Aorta (tissue), 5 donors: ENCODE measurements around the gene CISH. TPM values are rescaled to one million over a fixed set of nuclear protein-coding genes. Genes with fewer than 3 reads are reported as not detected.

ENCODE experiments used
- ATAC-seq: fragments of 200-7000 bp; cut with Tn5 transposase; one replicate; pipeline ENCODE4 v1.9.1; 2022; ENCODE audit warnings: moderate library complexity; ENCODE audit not compliant: low FRiP score
- DNase-seq, 2 donors: peaks; one replicate each; pipeline ENCODE4 v3.0.0-alpha.2; 2020
- H3K27ac ChIP-seq, 2 donors: one replicate each; pipeline ENCODE4 v1.5.1; 2013; ENCODE audit warnings: low read length in 2 of 2, mild to moderate bottlenecking in 2 of 2, moderate library complexity in 2 of 2, control low read depth in 1 of 2, inconsistent platforms in 1 of 2, low read depth in 1 of 2
- H3K27me3 ChIP-seq, 2 donors: one replicate each; pipeline ENCODE4 v1.6.1; 2013; ENCODE audit warnings: control low read depth in 1 of 2, low read length in 1 of 2, mild to moderate bottlenecking in 1 of 2, moderate library complexity in 1 of 2; ENCODE audit not compliant: insufficient read depth in 2 of 2, control insufficient read depth in 1 of 2
- H3K36me3 ChIP-seq, 2 donors: one replicate each; pipeline ENCODE4 v1.6.1; 2013; ENCODE audit warnings: control low read depth in 1 of 2, low read length in 1 of 2, mild to moderate bottlenecking in 1 of 2; ENCODE audit not compliant: insufficient read depth in 2 of 2, control insufficient read depth in 1 of 2
- H3K4me1 ChIP-seq, 2 donors: one replicate each; pipeline ENCODE4 v1.6.1; 2013; ENCODE audit warnings: low read length in 2 of 2, control low read depth in 1 of 2, mild to moderate bottlenecking in 1 of 2, moderate library complexity in 1 of 2; ENCODE audit not compliant: insufficient read depth in 2 of 2, control insufficient read depth in 1 of 2
- H3K4me3 ChIP-seq, 2 donors: one replicate each; pipeline ENCODE4 v1.5.1; 2013; ENCODE audit warnings: low read length in 2 of 2, control low read depth in 1 of 2, mild to moderate bottlenecking in 1 of 2
- H3K9me3 ChIP-seq: one replicate; pipeline ENCODE4 v1.6.1; 2013; ENCODE audit warnings: mild to moderate bottlenecking, low read length; ENCODE audit not compliant: control insufficient read depth
- WGBS, 2 donors: extraction: QIAGEN DNeasy Blood & Tissue Kit; methylation state at CpG; one replicate each; pipeline ENCODE4 v1.1.7; 2013; 5-methylcytosine and 5-hydroxymethylcytosine counted together
- intact Hi-C, 2 donors: fragments of 100-400 bp; cut with DNase I; formaldehyde crosslinking; loops; one replicate each; pipeline versions ENCODE4 v1.14.2 to v1.15.0; 2022
- polyA plus RNA-seq, 2 donors: library from polyadenylated mRNA; stranded (reverse); fragments of 200-250 nt; gene quantifications; one replicate each; pipeline ENCODE4 v1.2.3, GENCODE V29; 2013
- total RNA-seq, 2 donors: library from RNA; stranded (reverse); fragmentation: NEBNext Ultra II Directional; extraction: Animal tissue kit (Norgen Biotek cat#: 25700); gene quantifications; one replicate each; pipeline ENCODE4 v1.2.1, GENCODE V29; 2021
- donor health status: healthy with polysubstance abuse.
- donor health status: Bipolar disorder and iron deficiency.
- donor health status: DM: no; HTN: no; CAD: no.
- donor health status: DM: no; HTN: no; CAD: no.
- donor health status: DM: yes; HTN: yes; CAD: no.

The CISH gene
- total and polyA plus RNA-seq, 4 donors = 1.5 to 10.1 (median 6.0) TPM

- H3K27ac ChIP-seq = no peak overlapping the region
- H3K27me3 ChIP-seq = no peaks in the 10 kb centered on the region
- H3K4me3 ChIP-seq = no peak overlapping the region
- no peaks in the 10 kb centered on the region for H3K4me1 ChIP-seq
- no peaks in the 10 kb centered on the region for H3K36me3 ChIP-seq
- WGBS, 2 donors = 42 to 46% methylated on average over 7 of the region's 7 CpGs
- no peak for ATAC-seq
- intact Hi-C loops = no loop called here
- no peaks in the 10 kb centered on the region for H3K9me3 ChIP-seq
- DNase-seq = no peak
Observed at GRCh38 chr3:50557915-50558314, 53.7 kb downstream of the CISH start.

- intact Hi-C loops = no loop called here
- WGBS, 2 donors = 66 to 67% methylated on average over 8 of the region's 8 CpGs
- no peak for ATAC-seq
Observed at GRCh38 chr3:50557106-50557505, 54.5 kb downstream of the CISH start.

More at GRCh38 chr3:50557106-50557505, 54.5 kb downstream of the CISH start:
- no peak for DNase-seq
- H3K36me3 ChIP-seq = no peaks in the 10 kb centered on the region
- no peaks in the 10 kb centered on the region for H3K4me1 ChIP-seq
- no peaks in the 10 kb centered on the region for H3K9me3 ChIP-seq
- no peaks in the 10 kb centered on the region for H3K27me3 ChIP-seq
- no peak overlapping the region for H3K27ac ChIP-seq
- no peak overlapping the region for H3K4me3 ChIP-seq

Other genes starting within 250 kb of the CISH start
- gene CACNA2D2, start 108.1 kb downstream of the CISH start, total RNA-seq = 1 to 10 TPM; 2.7 to 3.2 TPM
- 1 to 10 TPM in 1 of 2 donors, under 1 TPM in 1; 0.75 to 1.7 TPM for gene CACNA2D2, start 108.1 kb downstream of the CISH start, polyA plus RNA-seq
- gene C3orf18, start 44.0 kb downstream of the CISH start, total RNA-seq = 10 to 100 TPM in 1 of 2 donors, 1 to 10 TPM in 1; 8.8 to 15.9 TPM
- gene C3orf18, start 44.0 kb downstream of the CISH start, polyA plus RNA-seq = 10 to 100 TPM; 16.4 to 18.0 TPM
- gene HEMK1, start 42.3 kb downstream of the CISH start, total RNA-seq = 10 to 100 TPM; 12.0 to 21.3 TPM
- 10 to 100 TPM; 11.0 to 18.3 TPM for gene HEMK1, start 42.3 kb downstream of the CISH start, polyA plus RNA-seq
- 10 to 100 TPM; 23.7 to 24.8 TPM for gene MAPKAPK3, start 5.4 kb upstream of the CISH start, total RNA-seq
- gene MAPKAPK3, start 5.4 kb upstream of the CISH start, polyA plus RNA-seq = 10 to 100 TPM; 13.0 to 18.3 TPM
- under 1 TPM; 0.72 to 0.97 TPM for gene DOCK3, start 63.2 kb upstream of the CISH start, total RNA-seq
- under 1 TPM; 0.31 to 0.38 TPM for gene DOCK3, start 63.2 kb upstream of the CISH start, polyA plus RNA-seq